ENCODE data around the gene BSN. TPM values are rescaled to one million over a fixed set of nuclear protein-coding genes. Genes with fewer than 3 reads are reported as not detected.

Gene BSN
- total RNA-seq, 2 experiments from 2014 or later = 0.08 to 0.11 TPM

GRCh38 chr3:49536875-49537533 is 17.3 kb upstream of the BSN start:
- Mint-ChIP-seq H3K9me3 (no peaks in the 10 kb centered on the region), H3K36me3 (ENCODE audit: low read depth) (peaks cover 15% of the 10 kb centered on the region), H3K27ac (no peak overlapping the region), H3K27me3 (no peaks in the 10 kb centered on the region), H3K4me3 (no peak overlapping the region), H3K4me1 (ENCODE audit: low read depth) (no peaks in the 10 kb centered on the region)
- H3K4me1 ChIP-seq (ENCODE audit: insufficient read depth, low read length) = peaks cover 11% of the 10 kb centered on the region
- no peaks in the 10 kb centered on the region for H3K9me3 ChIP-seq (ENCODE audit: control insufficient read depth in 1 of 2, insufficient read depth in 1 of 2, low read length in 2 of 2)
- H3K27me3 ChIP-seq (ENCODE audit: control insufficient read depth in 1 of 2, insufficient read depth in 2 of 2, low read length in 2 of 2) = no peaks in the 10 kb centered on the region
- no peak for TF ChIP-seq CTCF (IDR thresholded peaks at IDR 0.05)
- ChIA-PET POLR2A (interaction anchor here (0.8 kb wide), 1 partner anchor 136 kb away, joined by 3 read pairs; no protein-coding TSS in a partner anchor), CTCF (interaction anchor here (0.6 to 1.5 kb wide), 2 partner anchors 134 to 348 kb away, joined by 3 to 5 read pairs; no protein-coding TSS in a partner anchor)
- intact Hi-C loops (cut with DNase I, micrococcal nuclease) = no loop called here
- ATAC-seq (ENCODE audit: poor library complexity) (no peak), DNase-seq (no peak)
- H3K27ac ChIP-seq (ENCODE audit: low read depth in 1 of 2, low read length in 2 of 2) = no peak overlapping the region
- H3K36me3 ChIP-seq (ENCODE audit: insufficient read depth, low read length) = peaks cover 17% of the 10 kb centered on the region
- no peak overlapping the region for H3K4me3 ChIP-seq (ENCODE audit: low read length)

GRCh38 chr3:49539659-49540560 is 14.4 kb upstream of the BSN start:
- no peaks in the 10 kb centered on the region for H3K9me3 ChIP-seq (ENCODE audit: control insufficient read depth in 1 of 2, insufficient read depth in 1 of 2, low read length in 2 of 2)
- Mint-ChIP-seq H3K36me3 (ENCODE audit: low read depth) (no peaks in the 10 kb centered on the region), H3K4me3 (peak overlapping the region; percentile 86), H3K27ac (peak overlapping the region; percentile 63), H3K4me1 (ENCODE audit: low read depth) (no peaks in the 10 kb centered on the region), H3K27me3 (peaks cover 12% of the 10 kb centered on the region), H3K9me3 (no peaks in the 10 kb centered on the region)
- ATAC-seq (ENCODE audit: poor library complexity) (peak; percentile 97), DNase-seq (peak; percentile 81 to 96 (median 92))
- ChIA-PET CTCF (interaction anchor here (0.5 to 2.8 kb wide), 33 partner anchors 8 to 850 kb away, joined by 3 to 116 read pairs (median 4); partner anchors contain the start of genes AMIGO3, BSN, DAG1 and IP6K1), POLR2A (interaction anchor here (0.6 to 1.9 kb wide), 10 partner anchors 10 to 400 kb away, joined by 3 to 24 read pairs (median 6); partner anchors contain the start of genes BSN, DAG1, INKA1 and RBM6)
- peak overlapping the region; percentile 41 to 53 for H3K27ac ChIP-seq (ENCODE audit: low read depth in 1 of 2, low read length in 2 of 2)
- peaks cover 11% of the 10 kb centered on the region for H3K4me1 ChIP-seq (ENCODE audit: insufficient read depth, low read length)
- TF ChIP-seq CTCF (IDR thresholded peaks at IDR 0.05) = peak; percentile 91
- peak overlapping the region; percentile 61 for H3K4me3 ChIP-seq (ENCODE audit: low read length)
- intact Hi-C loops (cut with DNase I, micrococcal nuclease) = loop anchor here (1.0 to 2.0 kb wide), 4 partner anchors 71 to 299 kb away; no protein-coding TSS in a partner anchor
- H3K27me3 ChIP-seq (ENCODE audit: control insufficient read depth in 1 of 2, insufficient read depth in 2 of 2, low read length in 2 of 2) = no peaks in the 10 kb centered on the region
- no peaks in the 10 kb centered on the region for H3K36me3 ChIP-seq (ENCODE audit: insufficient read depth, low read length)

- Mint-ChIP-seq H3K9me3 (no peaks in the 10 kb centered on the region), H3K27me3 (peaks cover 76% of the 10 kb centered on the region), H3K4me3 (peak overlapping the region; percentile 57), H3K4me1 (ENCODE audit: low read depth) (peaks cover 18% of the 10 kb centered on the region), H3K27ac (no peak overlapping the region), H3K36me3 (ENCODE audit: low read depth) (no peaks in the 10 kb centered on the region)
- POLR2A ChIA-PET = no interaction called here
- no peak for TF ChIP-seq CTCF (IDR thresholded peaks at IDR 0.05)
- DNase-seq (peak in 1 of 14 experiments; percentile 15), ATAC-seq (ENCODE audit: poor library complexity) (no peak)
- no peaks in the 10 kb centered on the region for H3K36me3 ChIP-seq (ENCODE audit: insufficient read depth, low read length)
- peaks cover 26% of the 10 kb centered on the region for H3K4me1 ChIP-seq (ENCODE audit: insufficient read depth, low read length)
- peaks cover 32 to 36% of the 10 kb centered on the region in 2 experiments for H3K27me3 ChIP-seq (ENCODE audit: control insufficient read depth in 1 of 2, insufficient read depth in 2 of 2, low read length in 2 of 2)
- H3K9me3 ChIP-seq (ENCODE audit: control insufficient read depth in 1 of 2, insufficient read depth in 1 of 2, low read length in 2 of 2) = peaks cover 0 to 7% of the 10 kb centered on the region in 2 experiments
- intact Hi-C loops (cut with DNase I, micrococcal nuclease) = no loop called here
- H3K4me3 ChIP-seq (ENCODE audit: low read length) = no peak overlapping the region
- CTCF ChIA-PET = no interaction called here
- no peak overlapping the region for H3K27ac ChIP-seq (ENCODE audit: low read depth in 1 of 2, low read length in 2 of 2)
These were observed 2.2 kb upstream of the BSN start for GRCh38 chr3:49552087-49552486.

All from CD4-positive, alpha-beta T cell (primary cell).